GM19452 (cell line): Measurements from ENCODE around the gene GULP1.
"Not testable (repeated sequence)": the region's sequence is repeated elsewhere in the genome, so short reads cannot be mapped to it uniquely, and the experiment has no call there.

Source experiments
- ATAC-seq: cut with Tn5 transposase; IDR thresholded peaks from one replicate; pipeline ENCODE4 v1.9.1; 2021; ENCODE audit not compliant: unreplicated experiment

Gene GULP1, protein sequence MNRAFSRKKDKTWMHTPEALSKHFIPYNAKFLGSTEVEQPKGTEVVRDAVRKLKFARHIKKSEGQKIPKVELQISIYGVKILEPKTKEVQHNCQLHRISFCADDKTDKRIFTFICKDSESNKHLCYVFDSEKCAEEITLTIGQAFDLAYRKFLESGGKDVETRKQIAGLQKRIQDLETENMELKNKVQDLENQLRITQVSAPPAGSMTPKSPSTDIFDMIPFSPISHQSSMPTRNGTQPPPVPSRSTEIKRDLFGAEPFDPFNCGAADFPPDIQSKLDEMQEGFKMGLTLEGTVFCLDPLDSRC

DNA sequence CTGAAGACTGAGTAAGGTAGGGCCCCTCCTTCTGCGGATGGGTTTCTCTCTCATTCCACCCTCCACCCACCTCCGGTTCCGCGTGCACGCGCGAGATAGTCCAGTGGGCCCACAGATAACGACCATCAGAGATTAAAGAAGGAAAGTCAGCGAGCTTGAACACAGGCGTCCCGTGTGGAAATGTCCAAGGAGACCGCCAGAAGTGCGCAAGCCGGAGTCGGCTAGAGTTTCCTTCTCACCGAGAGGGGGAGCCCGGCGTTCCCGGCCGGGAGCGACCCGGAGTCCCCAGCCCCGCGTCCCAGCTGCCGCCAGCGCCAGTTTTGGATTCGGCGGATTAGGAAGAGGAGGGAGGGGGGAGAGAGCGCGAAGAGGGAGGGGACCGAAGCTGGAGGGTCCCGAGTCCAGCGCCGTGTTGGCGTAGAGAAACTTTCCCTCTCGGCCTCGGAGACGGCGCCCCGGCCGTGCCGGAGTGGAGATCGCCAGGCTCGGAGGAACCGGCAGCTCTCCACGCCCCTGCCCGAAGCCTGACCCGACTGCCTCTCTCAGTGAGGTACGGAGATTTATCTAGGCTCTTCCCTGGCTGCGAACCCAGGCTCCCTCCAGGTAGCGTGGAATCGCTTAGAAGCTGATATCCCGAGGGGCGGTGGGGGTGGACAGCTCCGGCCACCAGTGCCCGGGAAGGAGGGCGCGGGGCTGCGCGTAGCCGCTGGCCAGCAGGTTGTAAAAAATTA lies at the start of gene GULP1:
GULP1 (plus strand) TSS at position 258 of the 731 bp plus-strand sequence. CDS start 185,829 bp downstream, outside the sequence.
- ATAC-seq: no peak

DNA sequence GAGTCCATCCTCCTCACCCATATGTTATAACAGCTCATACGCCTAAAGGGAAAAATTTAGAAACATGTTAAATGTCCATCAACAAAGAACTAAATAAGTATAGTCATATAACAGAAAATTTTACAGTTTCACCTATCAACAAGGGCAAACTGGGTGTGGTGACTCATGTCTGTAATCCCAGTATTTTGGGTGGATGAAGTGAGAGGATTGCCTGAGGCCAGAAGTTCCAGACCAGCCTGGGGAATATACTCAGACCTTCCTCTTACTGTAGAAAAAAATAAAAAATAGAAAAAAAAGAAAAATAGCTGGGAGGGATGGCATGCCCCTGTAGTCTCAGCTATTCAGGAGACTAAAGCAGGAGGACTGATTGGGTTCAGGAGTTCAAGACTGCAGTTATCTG lies 48.3 kb upstream of the GULP1 start:
- ATAC-seq: no peak

DNA sequence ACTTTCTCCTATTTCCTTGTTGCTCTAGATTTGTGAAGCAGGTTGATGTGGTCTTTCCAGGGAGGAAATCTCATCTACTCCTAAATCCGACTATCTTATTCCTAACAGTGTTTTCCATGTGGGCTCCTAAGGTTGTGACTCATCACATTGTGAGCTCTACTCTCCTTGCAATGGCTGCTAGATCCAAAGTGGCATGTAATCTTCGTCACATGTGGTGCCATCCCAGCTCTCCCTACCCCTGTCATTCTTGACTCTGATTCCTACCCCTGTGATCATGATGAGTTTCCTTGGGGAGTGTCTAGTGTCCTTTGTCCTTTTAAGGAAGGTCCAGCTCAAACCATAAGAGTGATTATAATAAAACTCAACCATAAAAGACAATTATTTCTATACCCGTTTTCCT lies 47.3 kb upstream of the GULP1 start:
- no peak for ATAC-seq

DNA sequence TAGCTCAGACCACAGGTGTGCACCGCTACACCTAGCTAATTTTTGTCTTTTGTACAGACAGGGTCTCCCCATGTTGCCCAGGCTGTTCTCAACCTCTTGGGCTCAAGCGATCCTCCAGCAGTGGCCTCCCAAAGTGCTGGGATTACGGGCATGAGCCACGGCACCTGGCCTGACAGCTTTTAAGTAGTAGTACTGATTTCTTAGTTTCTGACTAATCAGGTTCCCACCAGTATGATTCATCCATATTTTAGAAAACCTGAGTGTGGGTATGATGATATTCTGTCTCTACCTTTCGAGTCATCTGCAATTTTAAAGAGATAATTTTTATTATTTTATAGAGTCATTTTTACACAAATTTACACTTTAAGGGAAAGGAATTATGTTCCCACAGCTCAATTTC lies 46.4 kb upstream of the GULP1 start:
- no peak for ATAC-seq

DNA sequence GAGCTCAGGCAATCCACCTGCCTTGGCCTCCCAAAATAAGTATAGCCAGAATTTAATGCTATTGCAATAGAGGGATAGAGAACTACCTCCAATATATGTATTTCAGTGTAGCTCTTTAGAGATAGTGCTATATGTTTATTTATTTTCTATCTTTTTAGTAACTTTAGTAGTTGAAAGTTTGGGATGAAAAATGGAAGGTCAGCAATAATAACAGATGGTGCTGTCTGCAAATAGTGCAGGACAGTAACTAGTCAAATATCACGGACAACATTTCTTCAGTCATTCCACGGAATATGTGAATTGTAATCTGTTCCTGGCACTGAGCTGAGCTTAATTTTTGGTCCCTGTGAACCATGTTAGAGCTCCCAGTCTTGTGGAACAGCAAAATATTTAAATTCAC lies 43.2 kb upstream of the GULP1 start:
- no peak for ATAC-seq

DNA sequence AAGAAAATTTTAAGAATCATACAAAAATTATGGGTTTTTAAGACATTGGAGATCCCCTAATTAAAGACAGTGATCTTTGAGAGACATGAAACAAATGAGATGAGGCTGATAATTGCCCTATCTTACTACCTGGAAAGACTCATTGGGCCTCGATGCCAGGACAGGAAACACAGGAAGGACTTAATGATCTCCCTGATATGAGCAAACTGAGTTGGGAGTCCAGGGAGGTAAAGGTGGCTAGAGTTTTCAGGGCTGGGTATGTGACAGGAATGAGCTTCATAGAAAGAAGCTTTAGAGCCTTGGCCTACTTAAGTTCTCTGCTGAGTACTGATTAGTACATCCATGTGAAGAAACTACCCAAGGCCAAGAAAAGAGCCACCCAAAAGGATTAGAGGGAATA lies 40.6 kb upstream of the GULP1 start:
- no peak for ATAC-seq

DNA sequence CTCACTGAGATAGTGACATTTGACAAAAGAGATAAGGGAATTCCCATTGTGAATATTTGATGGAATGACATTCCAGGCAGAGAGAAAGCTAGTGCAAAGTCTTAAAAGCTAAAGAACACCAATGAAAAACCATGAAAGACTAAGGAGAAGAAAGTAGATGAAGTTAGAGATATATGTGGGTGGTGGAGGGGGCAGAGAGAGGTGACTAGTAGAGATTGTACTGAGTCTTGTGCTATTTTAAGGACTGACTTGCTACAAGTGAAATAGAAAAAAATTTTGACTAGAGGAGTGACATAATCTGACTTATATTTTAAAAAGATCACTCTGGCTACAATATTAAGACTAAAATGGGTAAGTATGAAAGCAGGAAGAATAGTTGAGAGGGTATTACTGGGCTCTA lies 35.3 kb upstream of the GULP1 start:
- ATAC-seq: no peak

DNA sequence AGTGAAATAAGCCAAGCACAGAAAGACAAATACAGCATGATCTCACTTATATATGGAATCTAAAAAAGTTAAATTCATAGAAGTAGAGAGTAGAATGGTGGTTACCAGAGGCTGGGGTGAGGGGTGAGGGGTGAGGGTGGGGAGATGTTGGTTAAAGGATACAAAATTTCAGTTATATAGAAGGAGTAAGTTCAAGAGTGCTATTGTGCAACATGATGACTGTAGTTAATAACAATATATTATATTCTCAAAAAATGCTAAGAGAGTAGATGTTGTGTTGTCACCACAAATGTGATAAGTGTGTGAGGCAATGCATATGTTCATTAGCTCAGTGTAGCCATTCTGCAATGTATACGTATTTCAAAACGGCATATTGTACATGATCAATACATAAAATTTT lies 26.4 kb upstream of the GULP1 start:
- ATAC-seq: no peak

DNA sequence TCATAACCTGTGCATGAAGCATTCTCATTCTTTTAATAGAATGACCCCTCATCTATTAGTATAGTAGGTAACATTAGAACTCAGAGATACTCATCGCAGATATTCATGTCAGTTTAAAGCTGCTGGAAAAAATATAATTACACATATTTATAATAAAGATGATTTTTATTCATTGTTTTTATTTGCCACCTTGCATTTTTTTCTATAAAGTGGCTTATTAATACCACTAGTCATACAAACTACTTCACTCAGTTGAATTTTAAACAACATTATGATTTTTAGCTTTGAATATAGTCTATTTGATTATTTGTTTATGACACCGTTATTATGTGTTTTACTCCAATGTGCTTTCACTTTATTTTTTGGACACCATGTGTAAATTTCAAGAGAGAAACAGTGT lies 23.9 kb upstream of the GULP1 start:
- no peak for ATAC-seq

DNA sequence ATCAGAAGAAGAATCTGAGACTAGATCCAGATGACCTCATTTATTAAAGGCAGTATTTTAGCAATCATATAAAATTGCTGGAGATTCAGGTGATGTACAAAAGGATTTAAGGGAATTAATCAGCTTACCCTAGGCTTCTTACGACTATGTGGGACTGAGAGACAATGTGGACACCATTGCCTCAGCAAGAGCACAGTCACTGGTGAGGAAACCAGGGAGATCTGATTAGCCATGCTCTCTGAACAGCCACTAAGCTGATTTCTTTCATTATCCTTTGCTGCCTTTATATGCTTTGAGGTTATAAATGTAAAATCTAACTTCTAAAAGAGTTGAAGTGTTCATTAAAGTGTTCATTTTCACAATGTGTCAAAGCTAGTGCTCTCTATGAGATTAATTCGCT lies 22.7 kb upstream of the GULP1 start:
- ATAC-seq: no peak

DNA sequence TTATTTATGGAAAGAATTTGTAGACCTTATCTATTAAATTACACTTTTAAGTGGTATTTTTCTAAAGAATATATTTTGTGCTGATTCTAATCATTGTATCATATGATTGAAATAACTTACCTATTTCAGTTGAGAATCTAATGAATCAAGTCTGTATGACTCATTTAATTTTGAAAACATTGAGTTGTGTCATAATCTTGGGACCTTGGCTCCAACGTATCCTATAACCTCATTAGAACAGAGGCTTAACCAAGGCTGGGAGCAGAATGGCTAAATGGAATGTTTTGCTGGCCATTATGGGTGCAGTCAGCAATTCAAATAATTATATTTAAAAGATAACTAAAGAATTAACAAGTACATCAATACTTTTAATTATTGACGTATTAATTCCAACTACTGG lies 19.6 kb upstream of the GULP1 start:
- ATAC-seq: no peak

DNA sequence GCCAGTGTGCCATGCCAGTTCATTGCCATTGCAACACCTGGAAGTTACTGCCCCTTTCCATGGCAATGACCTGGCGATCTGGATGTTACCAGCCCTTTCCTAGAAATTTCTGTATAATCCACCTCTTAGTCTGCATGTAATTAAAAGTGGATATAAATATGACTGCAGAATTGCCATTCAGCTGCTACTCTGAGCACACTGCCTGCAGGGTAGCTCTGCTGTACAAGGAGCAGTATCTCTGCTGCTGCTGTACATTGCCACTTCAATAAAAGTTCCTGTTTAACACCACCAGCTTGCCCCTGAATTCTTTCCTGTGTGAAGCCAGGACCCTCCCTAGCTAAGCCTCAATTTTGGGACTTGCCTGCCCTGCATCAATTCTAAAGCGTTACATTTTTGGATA lies 17.4 kb upstream of the GULP1 start:
- ATAC-seq: no peak

DNA sequence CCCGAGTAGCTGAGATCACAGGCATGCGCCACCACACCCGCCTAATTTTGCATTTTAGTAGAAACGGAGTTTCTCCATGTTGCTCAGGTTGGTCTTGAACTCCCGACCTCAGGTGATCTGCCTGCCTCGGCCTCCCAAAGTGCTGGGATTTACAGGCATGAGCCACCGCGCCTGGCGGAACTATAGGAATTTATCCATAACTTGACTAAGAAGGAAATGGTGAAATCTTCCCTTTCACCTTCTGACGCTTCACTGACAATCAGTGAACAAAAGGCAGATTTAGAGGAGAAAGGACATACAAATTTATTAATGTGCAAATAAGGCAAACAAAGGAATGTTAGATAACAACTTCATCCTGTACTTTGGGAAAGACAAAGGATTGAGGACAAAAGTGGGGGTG lies 15.4 kb upstream of the GULP1 start:
- no peak for ATAC-seq

DNA sequence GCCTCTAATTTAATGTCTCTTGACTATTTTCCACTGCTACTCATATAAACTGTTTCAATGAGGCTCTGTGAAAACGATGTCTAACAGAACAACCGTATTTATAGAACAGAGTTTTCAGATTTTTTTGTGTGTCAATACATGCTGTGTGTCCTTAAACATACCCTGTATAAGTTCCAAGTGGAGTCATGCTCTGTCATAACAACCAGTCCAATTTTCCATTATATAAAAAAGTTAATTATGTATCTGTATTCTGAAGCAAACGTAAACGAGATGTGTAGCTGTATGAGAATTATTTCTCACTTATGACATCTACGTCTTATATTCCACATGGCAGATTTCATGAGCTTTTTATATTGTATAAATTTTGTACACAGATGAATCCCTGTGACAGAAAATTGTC lies 13.9 kb upstream of the GULP1 start:
- no peak for ATAC-seq

DNA sequence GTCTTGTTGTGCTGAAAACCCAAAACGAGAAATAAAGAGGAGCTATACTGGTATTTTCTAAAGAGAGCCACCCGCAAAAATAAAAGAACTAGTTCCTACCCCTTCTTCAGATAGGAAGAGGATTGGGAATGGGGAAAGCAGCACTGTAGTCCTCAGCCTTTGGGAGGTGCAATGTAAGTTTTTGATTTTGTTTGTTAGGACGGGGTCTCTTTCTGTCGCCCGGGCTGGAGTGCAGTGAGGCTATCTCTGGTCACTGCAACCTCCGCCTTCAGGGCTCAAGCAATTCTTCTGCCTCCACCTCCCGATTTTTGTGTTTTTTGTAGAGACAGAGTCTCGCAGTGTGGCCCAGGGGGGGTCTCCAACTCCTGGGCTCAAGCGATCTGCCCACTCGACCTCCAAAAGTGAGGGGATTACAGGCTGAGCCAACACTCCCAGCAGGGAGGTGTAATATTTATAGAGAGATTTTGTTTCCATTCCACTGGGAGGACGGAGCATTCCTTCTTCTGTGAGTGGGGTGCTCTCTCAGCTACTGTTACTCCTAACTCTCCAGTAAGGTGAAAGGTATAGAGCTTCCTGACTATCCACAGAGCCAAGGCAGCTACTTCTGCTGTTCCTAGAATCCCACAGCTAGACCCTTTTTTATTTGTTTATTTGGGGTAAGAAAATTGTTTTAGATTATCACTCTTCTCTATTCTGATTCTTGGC lies 13.1 kb upstream of the GULP1 start:
- no peak for ATAC-seq

DNA sequence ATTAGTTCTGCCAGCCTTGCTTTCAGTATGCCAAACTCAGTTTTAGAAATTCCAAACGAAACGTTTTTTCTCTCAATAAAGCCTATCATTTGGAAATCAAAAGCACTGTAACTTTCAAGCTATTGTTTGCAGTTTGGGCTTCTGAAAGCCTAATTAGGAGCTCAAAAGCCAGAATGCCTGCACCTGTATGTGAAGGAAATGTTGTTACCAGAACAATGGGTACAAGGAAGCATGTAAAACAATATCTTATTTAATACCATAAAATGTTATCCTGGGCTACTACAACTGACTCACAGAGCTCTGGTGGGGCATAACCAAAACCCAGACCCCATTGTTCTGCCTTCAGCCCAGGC lies 12.6 kb upstream of the GULP1 start:
- no peak for ATAC-seq

DNA sequence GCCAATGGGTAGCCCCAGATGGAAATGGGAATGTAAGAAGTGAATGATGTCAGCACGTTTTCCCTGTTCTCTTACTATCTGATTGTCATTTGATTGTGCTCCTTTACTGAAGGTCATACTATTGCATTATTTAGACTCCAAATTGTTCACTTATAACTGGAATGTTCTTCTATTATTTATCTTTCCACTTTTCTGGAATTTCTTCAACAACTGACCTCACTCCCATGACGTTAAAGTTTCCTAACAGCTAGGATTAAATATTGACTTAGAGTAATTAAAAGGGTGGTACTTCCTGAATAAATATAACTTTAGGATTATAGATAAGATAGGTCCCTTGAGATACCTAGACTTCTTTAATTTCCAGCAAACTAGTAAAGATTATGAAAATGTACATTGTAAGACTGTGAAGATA lies 10.9 kb upstream of the GULP1 start:
- no peak for ATAC-seq

DNA sequence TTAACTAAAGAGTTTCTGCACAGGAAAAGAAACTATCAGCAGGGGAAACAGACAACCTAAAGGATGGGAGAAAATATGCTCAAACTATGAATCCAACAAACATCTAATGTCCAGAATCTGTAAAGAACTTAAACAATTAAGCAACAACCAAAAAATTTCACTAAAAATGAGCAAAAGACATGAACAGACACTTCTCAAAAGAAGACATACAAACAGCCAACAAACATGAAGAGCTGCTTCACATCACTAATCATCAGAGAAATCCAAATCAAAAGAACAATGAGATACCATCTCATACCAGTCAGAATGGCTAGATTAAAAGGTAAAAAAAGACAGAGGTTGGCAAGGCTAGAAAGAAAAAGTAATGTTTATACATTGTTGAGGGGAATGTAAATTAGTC lies 8.8 kb upstream of the GULP1 start:
- no peak for ATAC-seq

DNA sequence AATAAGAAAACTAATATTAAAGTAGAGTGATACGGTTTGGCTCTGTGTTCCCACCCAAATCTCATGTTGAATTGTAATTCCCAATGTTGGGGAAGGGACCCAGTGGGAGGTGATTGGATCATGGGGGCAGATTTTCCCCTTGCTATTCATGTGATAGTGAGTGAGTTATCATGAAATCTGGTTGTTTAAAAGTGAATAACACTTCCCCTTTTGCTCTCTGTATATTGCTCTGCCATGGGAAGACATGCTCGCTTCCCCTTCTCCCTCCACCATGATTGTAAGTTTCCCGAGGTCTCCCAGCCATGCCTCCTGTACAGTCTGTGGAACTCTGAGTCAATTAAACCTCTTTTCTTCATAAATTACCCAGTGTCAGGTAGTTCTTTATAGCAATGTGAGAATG lies 7.4 kb upstream of the GULP1 start:
- ATAC-seq: not testable (repeated sequence)

DNA sequence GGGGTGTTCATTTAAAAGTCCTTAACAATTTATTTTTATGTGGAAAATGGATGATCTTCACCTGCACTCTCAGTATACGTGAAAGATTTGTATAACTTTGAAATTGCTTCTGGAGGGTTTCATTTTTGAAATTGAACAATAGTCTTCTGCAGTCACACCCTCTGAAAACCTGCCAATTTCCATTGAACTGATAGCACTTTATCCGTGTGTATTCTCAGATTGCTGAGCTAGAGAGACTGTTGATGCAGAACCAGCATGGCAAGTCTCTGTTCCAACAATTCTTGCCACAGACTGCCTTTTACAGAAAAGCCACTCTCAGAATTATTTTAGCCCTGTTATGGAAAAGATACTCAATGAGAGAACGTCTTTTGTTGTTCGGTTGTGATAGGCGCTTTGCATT lies 6.6 kb upstream of the GULP1 start:
- no peak for ATAC-seq

DNA sequence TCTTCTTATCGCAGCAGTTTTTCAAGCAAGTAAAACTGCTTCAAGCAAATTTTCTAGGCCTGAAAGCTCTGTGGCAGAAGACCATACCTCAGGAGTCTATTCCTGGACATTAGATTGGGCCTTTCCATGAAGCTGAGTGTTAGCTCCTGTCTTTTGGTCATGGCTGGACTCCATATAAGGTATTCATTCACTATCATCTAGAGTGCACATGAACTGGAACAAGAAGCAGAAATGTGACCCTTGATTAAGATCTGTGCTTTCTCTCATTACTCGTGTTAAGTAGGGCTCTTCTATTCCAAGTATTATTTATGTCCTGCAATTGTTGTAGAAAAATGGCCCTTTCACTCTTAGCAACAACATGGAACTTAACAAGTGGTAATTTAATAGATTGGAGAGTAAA lies 5.9 kb upstream of the GULP1 start:
- no peak for ATAC-seq

DNA sequence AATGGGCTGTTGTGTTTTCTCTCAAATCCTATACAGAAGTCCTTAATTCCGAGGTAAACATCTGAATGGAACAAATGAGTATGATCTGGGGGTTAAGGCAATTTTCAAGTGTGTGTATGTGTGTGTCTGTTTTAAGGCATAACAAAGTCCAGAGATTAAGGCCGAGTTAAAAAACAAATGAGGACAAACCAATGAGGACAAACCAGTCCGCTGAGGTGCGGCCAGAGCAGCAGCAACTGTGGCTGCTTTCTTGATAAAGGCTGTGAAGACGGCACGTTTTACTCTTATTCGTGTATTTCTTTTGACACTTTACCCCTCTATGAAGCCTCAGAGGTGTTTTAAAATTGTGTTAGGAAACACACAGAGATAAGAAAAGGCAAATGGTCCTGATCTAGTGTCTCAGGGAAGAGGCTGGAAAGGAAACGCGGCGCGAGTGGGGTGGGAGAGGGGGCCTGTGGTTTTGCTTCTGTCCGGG lies 495 bp upstream of the GULP1 start:
- no peak for ATAC-seq
